HG02763 (cell line): ENCODE data around the gene PKHD1.

Experiments
- ATAC-seq: cut with Tn5 transposase; IDR thresholded peaks from one replicate; pipeline ENCODE4 v1.9.1; 2021; ENCODE audit warnings: mild to moderate bottlenecking, moderate library complexity; ENCODE audit not compliant: unreplicated experiment

Gene PKHD1

GRCh38 chr6:51574040-51574439 lies 513.4 kb downstream of the PKHD1 start:
- no peak for ATAC-seq

- ATAC-seq = no peak
These were observed 516.2 kb downstream of the PKHD1 start for GRCh38 chr6:51571168-51571567.

- ATAC-seq = no peak
These were observed 517.1 kb downstream of the PKHD1 start for GRCh38 chr6:51570168-51570921.

DNA sequence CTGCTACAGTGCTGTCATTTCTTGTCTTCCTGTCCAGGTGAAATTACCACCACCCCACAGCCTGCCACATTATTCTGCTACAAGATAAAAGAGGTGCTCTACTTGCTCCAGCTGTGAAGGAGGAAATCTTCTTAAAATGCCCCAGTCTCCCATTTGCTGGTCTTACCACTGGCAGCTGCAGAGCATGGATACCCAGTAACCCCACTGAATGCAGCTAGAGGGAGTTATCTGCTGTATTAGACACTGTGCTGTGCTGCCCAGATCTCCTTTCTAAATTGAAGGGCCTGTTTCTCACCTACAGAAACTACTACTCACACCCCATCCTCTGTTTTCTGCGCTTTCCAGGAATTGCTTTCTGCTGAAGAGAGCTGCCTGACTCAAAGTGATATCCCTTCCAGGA lies 517.8 kb downstream of the PKHD1 start:
- no peak for ATAC-seq

DNA sequence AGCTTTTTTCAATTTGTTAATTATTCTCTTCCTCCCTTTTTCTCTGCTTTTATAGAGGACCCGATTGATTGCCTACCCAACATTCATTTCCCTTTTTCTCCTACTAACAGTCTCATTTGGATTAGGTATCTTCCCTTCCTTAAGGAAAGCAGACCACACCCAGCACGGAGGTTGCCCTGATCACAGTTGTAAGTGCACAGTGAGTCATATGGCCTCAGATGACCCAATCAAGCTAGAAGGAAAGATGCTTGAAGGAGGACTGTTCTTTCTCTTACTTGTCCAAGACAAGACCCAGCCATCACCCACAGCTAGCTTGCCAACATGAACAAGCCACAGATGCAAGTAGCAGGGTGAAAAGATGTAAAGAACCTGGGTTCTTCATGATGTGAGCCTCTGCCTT lies 518.6 kb downstream of the PKHD1 start:
- no peak for ATAC-seq

DNA sequence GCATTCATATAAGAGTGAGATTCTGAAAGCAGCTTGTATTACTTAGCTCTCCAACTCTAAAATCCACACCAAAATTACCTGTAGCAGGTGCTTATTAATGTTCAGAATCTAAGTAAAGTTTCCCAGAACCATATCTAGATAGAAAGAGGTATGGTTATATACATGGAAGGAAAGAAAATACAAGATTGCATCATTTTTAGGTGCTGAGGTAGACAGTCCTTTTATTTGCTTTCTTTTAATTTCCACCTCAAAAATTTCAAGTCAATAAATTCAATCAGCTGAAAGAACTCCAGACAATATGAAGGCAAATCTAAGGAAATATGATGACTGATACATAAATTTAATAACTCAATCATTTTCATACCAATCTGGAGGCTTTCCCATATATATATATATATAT lies 521.9 kb downstream of the PKHD1 start:
- ATAC-seq = no peak
